Measurements from ENCODE around the gene OR6A2.
"Not testable (repeated sequence)": the region's sequence is repeated elsewhere in the genome, so short reads cannot be mapped to it uniquely, and the experiment has no call there.

The OR6A2 gene

DNA sequence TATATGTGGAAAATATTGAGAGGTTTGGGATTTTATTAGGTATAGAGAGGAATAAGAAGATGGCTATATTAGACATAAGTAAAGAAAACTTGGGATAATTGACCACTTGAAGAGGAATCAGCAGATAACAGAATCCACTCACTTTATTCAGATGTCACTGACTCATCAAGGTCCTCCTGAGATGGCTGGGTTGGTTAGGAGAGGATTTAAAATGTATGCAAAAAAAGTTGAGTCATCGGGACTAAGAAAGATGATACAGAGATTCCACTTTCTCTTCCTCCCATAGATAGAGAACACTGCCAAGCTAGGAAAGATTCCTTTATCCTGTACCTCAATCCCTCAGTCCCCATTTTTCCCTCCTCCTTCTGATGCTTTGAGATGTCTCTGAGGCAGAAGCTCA, at the start of gene OR6A2:
OR6A2 (minus strand) TSS at position 288 of the 400 bp plus-strand sequence. CDS start 3,981 bp downstream, outside the sequence.
- peak; percentile 26 for DNase-seq

- no peak for DNase-seq
Measured at GRCh38 chr11:6845383-6845782, 45.9 kb upstream of the OR6A2 start, which contains the start of gene OR10A5. TSS of gene OR10A5 (plus strand) at chr11:6845683. CDS start at chr11:6845683, 0 bp downstream.

- DNase-seq: no peak
Measured at GRCh38 chr11:6844356-6844755, 44.9 kb upstream of the OR6A2 start.

GRCh38 chr11:6843670-6844069, 44.2 kb upstream of the OR6A2 start:
- DNase-seq: no peak

DNA sequence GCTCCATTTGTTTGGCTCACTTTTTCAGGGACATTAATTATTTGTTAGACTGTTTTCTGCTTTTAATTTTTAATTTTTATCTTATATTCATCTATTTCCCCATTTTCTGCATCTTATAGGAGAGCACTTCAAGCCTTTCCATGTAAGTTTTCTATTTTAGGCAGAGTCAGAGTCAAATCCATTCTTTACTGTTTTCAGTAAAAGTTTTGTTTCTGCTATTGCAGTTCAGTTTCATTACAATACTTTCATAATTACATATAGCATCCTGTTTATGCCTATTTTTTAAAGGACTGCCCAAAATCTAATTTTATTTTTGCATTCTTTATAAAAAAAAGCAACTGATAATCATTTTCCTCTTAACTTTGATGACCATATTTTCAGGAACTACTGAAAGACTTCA, 42.2 kb upstream of the OR6A2 start:
- no peak for DNase-seq

- DNase-seq: no peak
Measured at GRCh38 chr11:6834021-6834420, 34.5 kb upstream of the OR6A2 start.

GRCh38 chr11:6833356-6833755, 33.9 kb upstream of the OR6A2 start:
- DNase-seq: no peak

DNA sequence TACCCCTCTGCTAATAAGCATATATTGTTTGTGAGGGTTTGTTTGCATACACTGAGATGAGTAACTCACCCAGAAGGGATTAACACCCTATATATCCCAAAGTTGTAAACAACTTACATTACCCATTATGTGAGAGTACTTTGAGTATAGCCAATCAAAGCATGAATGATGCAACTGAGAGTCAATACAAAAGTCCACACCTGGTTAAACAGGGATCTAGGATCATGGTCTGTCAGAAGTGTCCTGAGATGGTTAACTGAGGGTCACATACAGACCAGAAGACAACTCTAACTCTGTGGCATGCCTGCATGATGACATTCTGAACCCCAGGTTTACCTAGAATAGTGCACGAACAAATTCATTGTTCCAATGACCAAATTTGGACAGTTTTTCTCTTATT, 28.6 kb upstream of the OR6A2 start:
- DNase-seq: no peak

- no peak for DNase-seq
Measured at GRCh38 chr11:6825231-6825744, 25.8 kb upstream of the OR6A2 start.

GRCh38 chr11:6824136-6824823, 24.8 kb upstream of the OR6A2 start:
- no peak for DNase-seq

DNA sequence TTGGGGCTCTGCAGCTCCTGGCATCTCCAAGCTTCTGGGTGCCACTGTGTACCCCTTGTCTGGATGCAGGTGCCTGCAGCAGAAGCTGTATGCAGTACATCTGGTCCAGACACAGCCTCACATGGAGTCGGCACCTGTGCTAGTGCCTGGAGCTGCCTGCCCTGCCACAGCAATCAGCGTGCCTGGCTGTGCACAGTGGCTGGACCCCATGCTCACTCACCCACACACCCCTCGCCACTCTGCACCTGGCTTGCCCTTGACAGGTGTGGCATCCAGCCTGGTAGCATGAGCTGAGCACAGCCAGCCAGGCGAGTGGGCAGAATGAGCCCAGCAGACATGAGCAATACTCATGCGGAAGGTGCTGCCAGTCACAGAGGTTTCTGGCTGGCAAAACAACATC, 19.5 kb upstream of the OR6A2 start:
- no peak for DNase-seq

DNA sequence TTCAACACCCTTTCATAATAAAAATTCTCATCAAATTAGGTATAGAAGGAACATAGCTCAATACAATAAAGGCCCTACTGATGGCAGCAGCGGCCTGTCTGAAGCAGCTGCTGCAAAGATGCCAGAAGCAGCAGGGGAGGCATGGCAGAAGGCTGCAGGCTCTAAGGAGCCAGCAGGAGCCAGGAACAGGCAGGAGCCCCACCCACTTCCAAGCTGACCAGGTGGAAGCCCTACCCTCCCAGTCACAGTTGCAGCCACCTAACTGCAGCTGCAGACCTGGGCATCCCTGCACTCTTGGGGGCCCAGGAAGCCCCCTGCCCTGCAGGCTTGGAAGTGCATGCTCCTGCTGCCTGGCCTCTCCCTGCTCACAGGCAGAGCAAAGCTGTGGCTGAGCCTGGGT, 18.2 kb upstream of the OR6A2 start:
- DNase-seq: no peak

DNA sequence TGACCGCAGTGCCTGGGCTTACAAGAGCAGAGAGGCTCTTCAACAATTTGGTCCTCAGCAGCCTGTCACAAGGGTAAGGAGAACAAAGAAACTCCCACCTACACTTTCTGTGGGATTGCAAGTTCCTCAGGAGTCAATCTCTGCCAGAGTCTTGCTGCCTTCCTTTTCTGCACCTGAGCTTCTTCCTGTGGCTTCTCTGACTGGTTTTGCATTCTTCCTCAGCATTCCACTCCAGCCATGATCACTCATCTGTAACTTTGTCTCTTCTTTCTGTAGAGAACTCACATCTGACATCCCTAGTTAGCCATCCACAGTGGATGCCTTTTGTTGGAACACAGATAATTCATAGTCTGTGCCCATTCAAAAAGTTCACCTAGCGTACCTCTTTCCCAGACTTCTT, 14.2 kb upstream of the OR6A2 start:
- no peak for DNase-seq

- peak; percentile 44 for DNase-seq
Measured at GRCh38 chr11:6812390-6813005, 13.0 kb upstream of the OR6A2 start.

DNA sequence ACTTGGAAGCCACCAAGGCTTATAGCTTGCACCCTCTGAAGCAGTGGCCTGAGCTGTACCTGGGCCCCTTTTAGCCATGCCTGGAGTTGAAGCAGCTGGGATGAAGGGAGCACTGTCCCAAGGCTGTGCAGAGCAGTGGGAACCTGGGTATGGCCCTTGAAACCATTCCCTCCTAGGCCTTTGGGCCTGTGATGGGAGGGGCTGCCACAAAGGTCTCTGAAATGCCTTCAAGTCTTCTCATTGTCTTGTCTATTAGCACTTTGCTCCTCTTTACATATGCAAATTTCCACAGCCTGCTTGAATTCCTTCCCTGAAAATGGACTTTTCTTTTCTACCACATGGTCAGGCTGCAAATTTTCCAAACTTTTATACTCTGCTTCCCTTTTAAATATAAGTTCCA, 1.6 kb upstream of the OR6A2 start:
- not testable (repeated sequence) for DNase-seq

- no peak for DNase-seq
Measured at GRCh38 chr11:6794639-6795038, 4.8 kb downstream of the OR6A2 start.

- DNase-seq: no peak
Measured at GRCh38 chr11:6790546-6790945, 8.9 kb downstream of the OR6A2 start.

- DNase-seq: no peak
Measured at GRCh38 chr11:6782720-6783119, 16.8 kb downstream of the OR6A2 start, which contains the start of gene OR2AG1. TSS of gene OR2AG1 (plus strand) at chr11:6783020. CDS start at chr11:6785038, 2,018 bp downstream.

DNA sequence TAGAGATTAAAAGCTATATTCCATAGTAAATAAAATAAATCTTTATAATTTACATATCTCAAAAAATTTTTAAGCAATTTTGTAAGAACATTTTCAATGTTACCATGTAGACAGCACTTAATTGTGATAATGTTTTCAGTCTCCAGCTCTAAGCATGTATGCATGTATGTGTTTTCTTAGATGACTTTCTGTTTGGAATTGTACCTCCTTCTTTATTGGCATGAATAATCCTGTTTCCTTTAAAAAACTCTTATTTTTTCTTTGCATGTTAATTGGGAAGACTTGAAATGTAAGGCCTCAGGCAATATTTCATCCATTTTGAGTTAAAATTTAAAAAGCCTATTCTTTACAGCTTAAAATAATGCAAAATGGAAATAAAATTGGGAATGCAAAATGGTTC, 18.7 kb downstream of the OR6A2 start:
- no peak for DNase-seq

GRCh38 chr11:6778518-6778917, 21.0 kb downstream of the OR6A2 start:
- DNase-seq: no peak

GRCh38 chr11:6771926-6772893, 27.3 kb downstream of the OR6A2 start, which contains the start of gene OR2AG2:
TSS of gene OR2AG2 (minus strand) at chr11:6771976. CDS start at chr11:6768957, 3,019 bp downstream.
- no peak for DNase-seq

- peak; percentile 42 for DNase-seq
Measured at GRCh38 chr11:6757373-6757967, 42.0 kb downstream of the OR6A2 start.

DNA sequence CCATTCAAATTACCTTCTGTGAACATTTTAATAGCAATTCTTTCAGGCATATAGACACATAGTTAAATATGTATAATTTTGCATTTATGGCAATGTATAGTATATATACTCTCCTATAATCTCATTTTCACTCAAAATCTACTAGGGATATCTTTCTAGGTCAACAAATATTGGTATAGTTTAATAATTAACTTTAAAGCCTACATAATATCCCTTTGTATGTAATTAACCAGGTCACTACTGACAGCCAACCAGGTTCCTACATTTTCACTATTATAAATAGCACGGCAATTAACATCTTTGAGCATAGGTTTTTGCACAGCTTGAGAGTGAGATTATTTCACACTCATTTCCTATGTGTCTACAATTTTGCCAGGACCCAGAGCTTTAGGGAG, 43.5 kb downstream of the OR6A2 start:
- DNase-seq: no peak
